Stimulated activated CD8-positive, alpha-beta memory T cell treated with anti-CD3 and anti-CD28 coated beads, Interleukin-12 subunit alpha, Interleukin-12 subunit beta, amount 100 ng/mL, for 24 hours (primary cell): ENCODE measurements around the gene CAP2.
"Not testable (repeated sequence)": the region's sequence is repeated elsewhere in the genome, so short reads cannot be mapped to it uniquely, and the experiment has no call there.

ENCODE experiments used
- DNase-seq: peaks from one replicate; pipeline ENCODE4 v3.0.0-alpha.2; 2020; ENCODE audit errors: extremely low read depth

CAP2 gene

GRCh38 chr6:17439243-17439993 lies 46.0 kb downstream of the CAP2 start:
- no peak for DNase-seq

- DNase-seq, result not testable (repeated sequence)
Observed at GRCh38 chr6:17440811-17441210, 47.4 kb downstream of the CAP2 start.

- DNase-seq, result no peak
Observed at GRCh38 chr6:17442196-17442595, 48.8 kb downstream of the CAP2 start.

- DNase-seq, result no peak
Observed at GRCh38 chr6:17446713-17447112, 53.3 kb downstream of the CAP2 start.

- no peak for DNase-seq
Observed at GRCh38 chr6:17448165-17448564, 54.8 kb downstream of the CAP2 start.

GRCh38 chr6:17450397-17450796 lies 57.0 kb downstream of the CAP2 start:
- no peak for DNase-seq

- DNase-seq, result no peak
Observed at GRCh38 chr6:17450832-17451231, 57.4 kb downstream of the CAP2 start.

GRCh38 chr6:17452096-17452495 lies 58.7 kb downstream of the CAP2 start:
- no peak for DNase-seq

GRCh38 chr6:17454316-17455005 lies 61.1 kb downstream of the CAP2 start:
- DNase-seq, result no peak

GRCh38 chr6:17455919-17456318 lies 62.5 kb downstream of the CAP2 start:
- DNase-seq, result no peak

- DNase-seq, result no peak
Observed at GRCh38 chr6:17456711-17457110, 63.3 kb downstream of the CAP2 start.

GRCh38 chr6:17457405-17457804 lies 64.0 kb downstream of the CAP2 start:
- no peak for DNase-seq

GRCh38 chr6:17457956-17458355 lies 64.6 kb downstream of the CAP2 start:
- no peak for DNase-seq

GRCh38 chr6:17458966-17459365 lies 65.6 kb downstream of the CAP2 start:
- no peak for DNase-seq

- no peak for DNase-seq
Observed at GRCh38 chr6:17460862-17461261, 67.5 kb downstream of the CAP2 start.

- no peak for DNase-seq
Observed at GRCh38 chr6:17466147-17466546, 72.8 kb downstream of the CAP2 start.

GRCh38 chr6:17466707-17467106 lies 73.3 kb downstream of the CAP2 start:
- no peak for DNase-seq

- no peak for DNase-seq
Observed at GRCh38 chr6:17469006-17469832, 75.8 kb downstream of the CAP2 start.

GRCh38 chr6:17470202-17470937 lies 77.0 kb downstream of the CAP2 start:
- DNase-seq, result no peak

- no peak for DNase-seq
Observed at GRCh38 chr6:17470938-17471327, 77.5 kb downstream of the CAP2 start.

- no peak for DNase-seq
Observed at GRCh38 chr6:17472653-17473183, 79.3 kb downstream of the CAP2 start.

- DNase-seq, result no peak
Observed at GRCh38 chr6:17473554-17473953, 80.2 kb downstream of the CAP2 start.
